ENCODE results near the gene KDM3B.
A peak's percentile ranks its signal among the peaks of the same experiment; 100 is the strongest.

KDM3B gene

GRCh38 chr5:138452720-138453119 is 100.2 kb downstream of the KDM3B start:
- no peak for DNase-seq (ENCODE audit: low read depth)

GRCh38 chr5:138453590-138453989 is 101.1 kb downstream of the KDM3B start:
- DNase-seq (ENCODE audit: low read depth), result no peak

GRCh38 chr5:138454121-138454520 is 101.6 kb downstream of the KDM3B start:
- DNase-seq (ENCODE audit: low read depth), result no peak

- no peak for DNase-seq (ENCODE audit: low read depth)
Measured at GRCh38 chr5:138455232-138455930, 102.9 kb downstream of the KDM3B start.

GRCh38 chr5:138457531-138458275 is 105.2 kb downstream of the KDM3B start:
- no peak for DNase-seq (ENCODE audit: low read depth)

- DNase-seq (ENCODE audit: low read depth), result no peak
Measured at GRCh38 chr5:138458384-138458783, 105.9 kb downstream of the KDM3B start.

- DNase-seq (ENCODE audit: low read depth), result no peak
Measured at GRCh38 chr5:138458856-138459255, 106.4 kb downstream of the KDM3B start.

- peak; percentile 90 for DNase-seq (ENCODE audit: low read depth)
Measured at GRCh38 chr5:138459311-138459933, 106.9 kb downstream of the KDM3B start.

- no peak for DNase-seq (ENCODE audit: low read depth)
Measured at GRCh38 chr5:138460032-138460693, 107.7 kb downstream of the KDM3B start.

- no peak for DNase-seq (ENCODE audit: low read depth)
Measured at GRCh38 chr5:138461343-138462125, 109.0 kb downstream of the KDM3B start.

- DNase-seq (ENCODE audit: low read depth), result no peak
Measured at GRCh38 chr5:138463419-138464007, 111.0 kb downstream of the KDM3B start.

GRCh38 chr5:138464008-138464387 is 111.5 kb downstream of the KDM3B start:
- peak; percentile 88 for DNase-seq (ENCODE audit: low read depth)

- DNase-seq (ENCODE audit: low read depth), result peak; percentile 95
Measured at GRCh38 chr5:138464388-138465260, 112.1 kb downstream of the KDM3B start.

- peak; percentile 95 for DNase-seq (ENCODE audit: low read depth)
Measured at GRCh38 chr5:138465261-138466124, 113.0 kb downstream of the KDM3B start, which contains the start of gene EGR1. Gene EGR1, plus strand, starts transcription at chr5:138465479. Its CDS starts 283 bp downstream, at chr5:138465762.

- peak; percentile 18 for DNase-seq (ENCODE audit: low read depth)
Measured at GRCh38 chr5:138466125-138466899, 113.8 kb downstream of the KDM3B start.

GRCh38 chr5:138466900-138467710 is 114.6 kb downstream of the KDM3B start:
- DNase-seq (ENCODE audit: low read depth), result no peak

- DNase-seq (ENCODE audit: low read depth), result no peak
Measured at GRCh38 chr5:138467711-138468132, 115.2 kb downstream of the KDM3B start.

All from stimulated activated CD4-positive, alpha-beta T cell treated with anti-CD3 and anti-CD28 coated beads, Interleukin-2, amount 100 ng/mL, for 4 hours (primary cell).